Hepatocyte (in vitro differentiated cells): ENCODE results near the gene PAMR1. TPM values are rescaled to one million over a fixed set of nuclear protein-coding genes. Genes with fewer than 3 reads are reported as not detected.

ENCODE experiments used
- DNase-seq: peaks from one replicate; pipeline ENCODE4 v3.0.0-alpha.2; 2016; ENCODE audit warnings: low spot score
- H2AFZ ChIP-seq: fragments of 200-600 bp; sonication (generic); 2 replicates; pipeline ENCODE4 v1.6.0; 2016; ENCODE audit warnings: antibody characterized with exemption, mild to moderate bottlenecking
- H3K27ac ChIP-seq: fragments of 200-600 bp; sonication (generic); 2 replicates; pipeline ENCODE4 v1.5.1; 2016; ENCODE audit warnings: mild to moderate bottlenecking
- H3K27me3 ChIP-seq: fragments of 200-600 bp; sonication (generic); 2 replicates; pipeline ENCODE4 v1.6.1; 2016
- H3K36me3 ChIP-seq: fragments of 200-600 bp; sonication (generic); replicated peaks from 2 replicates; pipeline ENCODE4 v1.5.1; 2016; ENCODE audit warnings: low read depth; ENCODE audit not compliant: insufficient read depth
- H3K4me1 ChIP-seq: fragments of 200-600 bp; sonication (generic); 2 replicates; pipeline ENCODE4 v1.5.1; 2016; ENCODE audit warnings: mild to moderate bottlenecking, moderate library complexity; ENCODE audit not compliant: insufficient read depth
- H3K4me2 ChIP-seq: fragments of 200-600 bp; sonication (generic); 2 replicates; pipeline ENCODE4 v1.6.0; 2016
- H3K4me3 ChIP-seq: fragments of 200-600 bp; sonication (generic); 2 replicates; pipeline ENCODE4 v1.5.1; 2016; ENCODE audit warnings: mild to moderate bottlenecking
- H3K79me2 ChIP-seq: fragments of 200-600 bp; sonication (generic); 2 replicates; pipeline ENCODE4 v1.6.0; 2017; ENCODE audit warnings: mild to moderate bottlenecking
- H3K9me2 ChIP-seq: fragments of 200-600 bp; sonication (generic); replicated peaks from 2 replicates; pipeline ENCODE4 v1.6.0; 2017; ENCODE audit warnings: mild to moderate bottlenecking; ENCODE audit not compliant: insufficient read depth
- H3K9me3 ChIP-seq: fragments of 200-600 bp; sonication (generic); 2 replicates; pipeline ENCODE4 v1.5.1; 2016; ENCODE audit warnings: low read depth, mild to moderate bottlenecking
- H4K20me1 ChIP-seq: fragments of 200-600 bp; sonication (generic); 2 replicates; pipeline ENCODE4 v1.6.0; 2016; ENCODE audit warnings: mild to moderate bottlenecking; ENCODE audit not compliant: insufficient read depth, poor library complexity, severe bottlenecking
- EZH2 ChIP-seq: fragments of 200-600 bp; sonication (generic); IDR thresholded peaks from 2 replicates; pipeline ENCODE4 v1.6.1; 2016; ENCODE audit warnings: antibody characterized with exemption, mild to moderate bottlenecking, borderline replicate concordance
- EZH2phosphoT487 ChIP-seq: fragments of 200-600 bp; sonication (generic); IDR thresholded peaks from one replicate; pipeline ENCODE4 v1.6.1; 2018; ENCODE audit warnings: antibody characterized with exemption, mild to moderate bottlenecking, low read depth, moderate library complexity; ENCODE audit not compliant: unreplicated experiment, severe bottlenecking
- WGBS: methylation state at CpG from one replicate; pipeline ENCODE4 v1.1.6; 2016; ENCODE audit warnings: low lambda C conversion rate; ENCODE audit errors: missing lambda C conversion rate; 5-methylcytosine and 5-hydroxymethylcytosine counted together
- polyA plus RNA-seq: library from polyadenylated mRNA; unstranded; fragments of >200 nt; fragmentation: Nextera tagmentation; extraction: Ambion mirVana; gene quantifications from 2 replicates; pipeline ENCODE4 v1.2.1, GENCODE V29; 2016
- total RNA-seq: library from RNA; depleted of rRNA; stranded (reverse); fragments of >200 nt; gene quantifications from 2 replicates; pipeline ENCODE4 v1.2.3, GENCODE V29; 2014
- TF ChIP-seq, protein P1 (sequence below): fragments of 200-600 bp; sonication (generic); IDR thresholded peaks from 2 replicates; pipeline ENCODE4 v1.5.1; 2016; ENCODE audit warnings: antibody characterized with exemption, mild to moderate bottlenecking; ENCODE audit not compliant: poor library complexity

PAMR1 gene
- total and polyA plus RNA-seq, 2 experiments from 2014 or later, result 26.3 to 31.1 TPM

- Histone ChIP-seq H3K4me3 (peak within 1 kb of the TSS; percentile 36), H3K4me1 (peaks cover 8% of the 10 kb centered on the region), H3K79me2 (no peaks in the 10 kb centered on the region), H3K27me3 (peaks cover 91% of the 10 kb centered on the region), H4K20me1 (no peaks in the 10 kb centered on the region), H3K27ac (no peak within 1 kb of the TSS), H2AFZ (peak within 1 kb of the TSS; percentile 49), H3K9me2 (no peaks in the 10 kb centered on the region), H3K4me2 (peak within 1 kb of the TSS; percentile 98), H3K9me3 (no peaks in the 10 kb centered on the region), H3K36me3 (no peaks in the 10 kb centered on the region)
- TF ChIP-seq EZH2 (peak; percentile 19), EZH2phosphoT487 (no peak)
- TF ChIP-seq, protein P1, sequence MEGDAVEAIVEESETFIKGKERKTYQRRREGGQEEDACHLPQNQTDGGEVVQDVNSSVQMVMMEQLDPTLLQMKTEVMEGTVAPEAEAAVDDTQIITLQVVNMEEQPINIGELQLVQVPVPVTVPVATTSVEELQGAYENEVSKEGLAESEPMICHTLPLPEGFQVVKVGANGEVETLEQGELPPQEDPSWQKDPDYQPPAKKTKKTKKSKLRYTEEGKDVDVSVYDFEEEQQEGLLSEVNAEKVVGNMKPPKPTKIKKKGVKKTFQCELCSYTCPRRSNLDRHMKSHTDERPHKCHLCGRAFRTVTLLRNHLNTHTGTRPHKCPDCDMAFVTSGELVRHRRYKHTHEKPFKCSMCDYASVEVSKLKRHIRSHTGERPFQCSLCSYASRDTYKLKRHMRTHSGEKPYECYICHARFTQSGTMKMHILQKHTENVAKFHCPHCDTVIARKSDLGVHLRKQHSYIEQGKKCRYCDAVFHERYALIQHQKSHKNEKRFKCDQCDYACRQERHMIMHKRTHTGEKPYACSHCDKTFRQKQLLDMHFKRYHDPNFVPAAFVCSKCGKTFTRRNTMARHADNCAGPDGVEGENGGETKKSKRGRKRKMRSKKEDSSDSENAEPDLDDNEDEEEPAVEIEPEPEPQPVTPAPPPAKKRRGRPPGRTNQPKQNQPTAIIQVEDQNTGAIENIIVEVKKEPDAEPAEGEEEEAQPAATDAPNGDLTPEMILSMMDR, result no peak
- peak; percentile 41 for DNase-seq
- 3% methylated on average over 46 of the region's 71 CpGs for WGBS
These were observed 106.1 kb downstream of the PAMR1 start, which contains the start of gene SLC1A2 for GRCh38 chr11:35419184-35419829. SLC1A2 (minus strand) TSS chr11:35419558; CDS start chr11:35418966, 592 bp downstream.

GRCh38 chr11:35418282-35419183 is 106.9 kb downstream of the PAMR1 start:
- Histone ChIP-seq H3K79me2 (no peaks in the 10 kb centered on the region), H3K9me3 (no peaks in the 10 kb centered on the region), H3K27ac (no peak overlapping the region), H3K4me3 (peak overlapping the region; percentile 36), H3K36me3 (no peaks in the 10 kb centered on the region), H3K4me1 (peaks cover 8% of the 10 kb centered on the region), H3K9me2 (no peaks in the 10 kb centered on the region), H3K4me2 (peak overlapping the region; percentile 98), H3K27me3 (peaks cover 90% of the 10 kb centered on the region), H4K20me1 (no peaks in the 10 kb centered on the region), H2AFZ (peak overlapping the region; percentile 49)
- DNase-seq, result peak; percentile 26
- peak; percentile 92 for TF ChIP-seq EZH2
- TF ChIP-seq, protein P1, result no peak
- peak; percentile 87 for TF ChIP-seq EZH2phosphoT487
- 7% methylated on average over 56 of the region's 69 CpGs for WGBS

GRCh38 chr11:35415487-35415886 is 109.9 kb downstream of the PAMR1 start:
- no peak overlapping the region for H3K4me3 ChIP-seq
- H3K4me1 ChIP-seq, result peaks cover 8% of the 10 kb centered on the region
- H3K27me3 ChIP-seq, result peaks cover 61% of the 10 kb centered on the region
- H3K9me3 ChIP-seq, result no peaks in the 10 kb centered on the region
- TF ChIP-seq EZH2phosphoT487 (no peak), EZH2 (no peak)
- TF ChIP-seq, protein P1, result no peak
- no peak for DNase-seq
- no peaks in the 10 kb centered on the region for H3K9me2 ChIP-seq
- no peak overlapping the region for H3K27ac ChIP-seq
- no peak overlapping the region for H2AFZ ChIP-seq
- H4K20me1 ChIP-seq, result no peaks in the 10 kb centered on the region
- 72% methylated on average over 2 of the region's 2 CpGs for WGBS
- no peaks in the 10 kb centered on the region for H3K79me2 ChIP-seq
- no peaks in the 10 kb centered on the region for H3K36me3 ChIP-seq
- no peak overlapping the region for H3K4me2 ChIP-seq
